ELR (cell line): Measurements from ENCODE around the gene RIGI.
"Not testable (repeated sequence)": the region's sequence is repeated elsewhere in the genome, so short reads cannot be mapped to it uniquely, and the experiment has no call there.

Experiments used
- DNase-seq: peaks from one replicate; pipeline ENCODE4 v3.0.0-alpha.2; 2015; ENCODE audit warnings: low read depth

The RIGI gene

GRCh38 chr9:32526041-32526706 lies at the start of gene RIGI:
Gene RIGI, minus strand, starts transcription at chr9:32526196. Its CDS starts 30 bp downstream, at chr9:32526166.
- peak; percentile 98 for DNase-seq

- no peak for DNase-seq
Observed at GRCh38 chr9:32574858-32575257, 48.9 kb upstream of the RIGI start.

GRCh38 chr9:32573821-32574220 lies 47.8 kb upstream of the RIGI start:
- no peak for DNase-seq

DNA sequence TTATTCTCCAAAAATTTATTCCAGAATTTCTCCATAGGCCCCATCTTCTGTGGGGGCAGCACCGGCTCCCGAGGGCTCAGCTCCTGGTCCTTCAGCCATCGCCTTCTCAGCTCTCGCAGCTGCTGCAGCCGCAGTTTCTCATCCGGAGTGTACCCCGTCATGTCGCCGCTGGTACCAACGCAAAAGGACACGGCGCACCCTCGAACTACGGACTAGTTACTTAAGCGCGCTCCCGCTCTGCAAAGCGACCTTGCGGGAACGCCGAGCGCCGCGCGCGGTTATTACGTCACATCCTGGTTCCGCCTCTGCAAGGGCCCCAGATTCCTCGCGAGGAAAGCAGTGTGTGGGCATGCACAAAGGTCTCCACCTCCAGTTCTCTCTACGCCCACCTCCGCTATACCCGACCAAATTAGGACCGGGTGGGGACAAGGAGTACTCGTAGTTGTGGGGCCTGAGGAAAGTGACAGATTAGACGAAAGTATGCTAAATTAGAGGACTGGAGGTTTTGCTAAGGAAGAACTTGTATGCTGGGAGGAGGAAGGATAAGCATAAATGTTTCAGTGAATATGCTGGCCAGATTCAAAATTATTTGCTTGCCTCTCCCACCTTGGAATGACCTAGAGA lies 47.0 kb upstream of the RIGI start, which contains the start of gene NDUFB6:
NDUFB6 (minus strand) TSS at position 260 of the 624 bp plus-strand sequence; CDS start at position 161, 99 bp downstream.
- peak; percentile 94 for DNase-seq

DNA sequence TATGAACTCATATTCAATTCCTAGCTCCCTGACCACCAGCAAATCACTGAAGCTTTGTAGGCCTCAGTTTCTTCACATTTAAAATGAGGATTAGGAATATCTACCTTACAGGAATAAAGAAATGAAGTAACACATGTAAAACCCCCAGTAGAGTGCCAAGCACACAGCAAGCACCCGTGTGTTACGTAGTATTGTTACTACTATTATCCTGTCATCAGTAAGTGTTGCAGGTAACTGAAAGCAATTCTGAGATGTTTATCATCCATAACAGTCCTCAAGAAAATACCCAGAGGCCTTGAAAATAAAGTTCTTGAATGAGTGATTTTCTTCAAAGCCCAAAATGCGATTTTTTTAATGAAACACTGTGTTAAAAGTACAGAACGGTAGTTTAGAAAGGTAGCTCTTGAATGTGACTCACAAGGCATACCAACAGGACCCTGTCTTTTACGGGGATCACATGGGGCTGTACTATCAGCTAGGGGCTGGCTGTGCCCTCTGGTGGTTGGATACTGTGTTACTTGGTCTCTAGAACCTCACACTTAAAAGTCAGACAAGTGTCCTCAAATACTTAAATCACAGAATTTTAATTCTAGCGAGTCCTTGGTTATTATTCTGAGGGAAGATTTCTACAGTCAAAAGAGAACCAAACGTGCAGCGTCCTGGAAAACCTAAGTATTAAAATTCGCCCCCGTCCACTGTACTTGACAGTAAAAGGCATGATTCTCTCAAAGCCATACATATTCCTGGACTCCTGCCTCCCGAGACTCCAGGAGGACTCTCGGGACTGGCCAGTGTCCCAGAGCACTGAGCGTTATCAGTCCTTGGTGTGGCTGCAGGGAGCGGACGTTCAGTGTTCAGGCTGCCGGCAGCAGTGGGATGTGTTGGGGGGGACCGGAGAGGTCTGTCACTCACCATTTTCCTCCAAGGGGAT lies 46.2 kb upstream of the RIGI start:
- peak; percentile 91 for DNase-seq

DNA sequence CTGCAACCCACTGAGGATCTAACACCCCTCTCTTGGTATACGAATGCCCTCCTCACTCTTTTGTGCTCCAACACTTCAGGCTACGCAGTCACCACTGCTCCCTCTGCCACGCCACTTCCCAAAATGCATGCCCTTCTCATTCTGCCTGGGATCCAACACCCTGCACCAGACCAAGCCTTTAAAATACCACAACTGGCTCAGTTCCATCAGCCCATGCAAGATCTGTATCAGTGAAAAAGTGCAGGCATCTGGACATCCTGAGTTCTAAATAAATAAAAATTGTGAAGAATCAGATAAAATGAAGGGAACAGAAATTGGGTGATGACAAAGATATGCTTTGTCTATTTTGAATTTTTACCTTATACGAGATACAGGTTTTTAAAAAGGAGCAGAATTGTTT lies 44.3 kb upstream of the RIGI start:
- DNase-seq, result no peak

DNA sequence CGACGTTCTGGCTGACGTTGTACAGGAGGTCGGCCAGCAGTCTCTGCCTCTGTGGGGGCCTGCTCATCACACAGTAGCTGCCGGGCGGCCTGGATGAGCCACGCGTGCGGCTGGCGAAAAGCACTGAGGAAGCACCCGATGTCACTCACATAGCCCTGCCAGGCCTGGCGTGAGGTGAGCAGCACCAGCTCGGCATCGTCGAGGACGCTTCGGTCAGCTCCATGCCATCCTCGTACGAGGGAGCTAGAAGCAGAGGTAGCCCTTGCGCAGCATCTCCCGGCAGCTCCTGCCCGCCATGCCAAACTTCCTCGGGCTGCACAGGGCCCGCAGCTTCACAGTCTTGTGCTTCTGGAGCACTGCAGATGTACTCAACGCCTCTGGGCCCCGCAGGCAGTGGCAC lies 40.8 kb upstream of the RIGI start:
- no peak for DNase-seq

GRCh38 chr9:32565967-32566366 lies 40.0 kb upstream of the RIGI start:
- DNase-seq, result no peak

- no peak for DNase-seq
Observed at GRCh38 chr9:32558408-32558934, 32.5 kb upstream of the RIGI start.

DNA sequence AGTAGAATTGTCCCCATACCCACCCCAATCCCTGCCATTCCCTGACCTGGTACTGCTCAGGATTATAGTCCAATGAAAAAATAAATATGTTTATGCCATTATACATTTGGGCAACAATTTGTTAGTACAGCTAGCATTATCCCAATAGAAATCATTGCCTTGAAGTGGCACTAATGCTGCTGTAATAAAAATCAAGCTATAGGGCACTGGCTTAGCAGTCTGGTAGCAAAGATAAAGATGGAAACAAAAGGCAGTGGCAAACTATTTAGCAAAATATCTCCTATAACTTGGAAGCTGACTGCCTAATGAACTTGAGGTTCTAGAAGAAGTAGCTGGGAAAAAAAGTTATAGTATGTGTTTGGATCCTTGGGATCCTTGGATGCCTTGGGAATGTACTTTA lies 28.6 kb upstream of the RIGI start:
- DNase-seq, result no peak

GRCh38 chr9:32554107-32554506 lies 28.1 kb upstream of the RIGI start:
- no peak for DNase-seq

- peak; percentile 94 for DNase-seq
Observed at GRCh38 chr9:32552172-32552872, 26.3 kb upstream of the RIGI start, which contains the start of the genes SMIM27 and TOPORS. Gene SMIM27, plus strand, starts transcription at chr9:32552327. Its CDS starts 108 bp downstream, at chr9:32552435. Gene TOPORS, minus strand, starts transcription at chr9:32552586. Its CDS starts 150 bp downstream, at chr9:32552436.

GRCh38 chr9:32551276-32552051 lies 25.5 kb upstream of the RIGI start:
- peak; percentile 67 for DNase-seq

DNA sequence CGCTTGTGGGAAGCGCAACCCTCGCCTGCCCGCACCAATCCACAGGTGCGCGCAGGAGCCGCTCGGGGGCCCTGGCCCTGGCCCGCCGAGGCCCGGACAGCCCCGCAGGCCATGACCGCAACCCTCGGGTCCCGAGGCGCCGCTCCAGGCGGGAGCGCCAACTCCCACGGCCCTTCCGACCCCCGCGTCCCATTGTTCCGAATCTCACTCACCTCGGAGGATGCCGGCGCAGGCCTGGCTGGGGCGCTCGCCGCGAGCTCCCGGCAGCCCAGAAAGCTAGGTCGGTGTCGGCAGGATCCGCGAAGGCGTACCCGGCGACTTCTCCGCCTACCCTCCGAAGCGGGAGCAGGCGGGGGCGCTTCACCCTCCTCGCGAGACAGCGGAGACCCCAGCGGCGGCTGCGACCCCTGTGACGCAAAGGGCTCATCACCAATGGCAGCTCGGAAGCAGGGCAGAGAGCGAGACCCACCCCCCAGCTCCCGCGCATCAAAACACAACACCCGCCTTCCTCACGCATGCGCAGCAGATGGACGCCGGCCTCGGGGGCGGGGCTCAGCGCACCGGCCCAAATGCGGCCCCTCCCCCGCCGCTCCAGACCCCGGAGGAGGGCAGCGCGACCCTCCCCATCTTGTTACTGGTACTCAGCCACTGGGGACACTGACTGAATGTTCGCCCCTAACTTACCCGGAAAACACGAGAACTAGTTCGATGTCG lies 24.7 kb upstream of the RIGI start:
- peak; percentile 89 for DNase-seq

- peak; percentile 28 for DNase-seq
Observed at GRCh38 chr9:32550150-32550561, 24.2 kb upstream of the RIGI start.

- DNase-seq, result not testable (repeated sequence)
Observed at GRCh38 chr9:32548213-32548612, 22.2 kb upstream of the RIGI start.

DNA sequence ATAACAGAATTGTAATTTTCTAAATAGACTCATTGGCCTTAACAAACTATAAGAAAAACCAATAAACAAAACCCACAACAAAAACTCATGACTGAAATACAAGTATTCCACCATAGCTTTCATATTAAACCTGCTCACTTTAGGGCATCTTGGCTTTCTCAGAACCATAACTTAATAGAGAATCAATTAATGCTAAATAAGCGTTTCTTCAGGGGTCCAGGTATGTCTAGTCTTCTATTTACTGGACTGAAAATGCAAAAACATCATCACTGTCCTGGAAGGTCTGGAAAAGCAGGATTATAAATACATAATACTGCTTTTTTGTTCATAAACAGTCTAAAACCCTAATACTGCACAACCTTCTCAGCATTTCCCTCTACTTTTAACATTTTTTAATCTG lies 19.9 kb upstream of the RIGI start:
- no peak for DNase-seq

DNA sequence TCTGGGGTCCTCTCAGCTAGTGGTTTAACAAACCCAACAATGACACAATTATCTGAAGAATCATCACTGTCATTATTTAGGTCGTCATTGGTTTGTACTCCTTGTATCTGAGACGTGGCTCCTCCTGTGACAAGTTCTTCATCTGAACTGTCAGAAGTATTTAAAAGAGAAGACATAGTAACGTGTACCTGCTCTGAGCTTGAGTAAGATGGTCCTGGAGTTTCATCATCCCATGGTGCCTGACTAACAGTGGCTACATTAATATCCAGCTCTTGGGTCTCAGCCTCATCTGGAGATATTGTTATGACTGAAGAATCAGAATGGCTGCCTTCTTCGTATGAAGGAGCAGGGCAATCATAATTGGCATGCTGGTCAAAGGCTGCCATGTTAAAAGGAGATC lies 17.1 kb upstream of the RIGI start:
- no peak for DNase-seq

DNA sequence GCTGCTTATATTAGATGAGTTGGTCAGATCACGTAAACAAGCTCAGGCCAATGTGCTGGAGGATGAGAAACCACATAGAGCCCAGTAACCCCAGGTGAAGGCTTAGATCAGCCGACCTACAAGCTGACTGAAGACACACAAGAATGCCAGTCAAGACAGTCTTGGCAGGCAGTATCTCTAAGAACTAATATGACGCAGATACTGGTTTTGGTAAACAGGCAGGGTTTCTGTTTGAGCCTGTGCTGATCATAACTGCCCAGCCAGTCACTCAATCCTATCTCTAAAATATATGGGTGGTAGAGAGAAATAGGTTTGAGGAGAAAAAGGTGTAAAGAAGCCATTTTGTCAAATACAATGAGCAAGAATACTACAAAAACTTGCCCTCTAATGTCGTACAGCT lies 7.8 kb upstream of the RIGI start:
- DNase-seq, result no peak

- no peak for DNase-seq
Observed at GRCh38 chr9:32533336-32533735, 7.3 kb upstream of the RIGI start.
